GM23338 (cell line): ENCODE measurements around the gene MYO5C. TPM values are rescaled to one million over a fixed set of nuclear protein-coding genes. Genes with fewer than 3 reads are reported as not detected.

Source experiments
- ATAC-seq: fragments of 200-7000 bp; cut with Tn5 transposase; 3 replicates; pipeline ENCODE4 v1.9.1; 2020
- DNase-seq: peaks from one replicate; pipeline ENCODE4 v3.0.0-alpha.2; 2015; ENCODE audit warnings: low spot score
- H2AFZ ChIP-seq: fragments of 200-600 bp; sonication (generic); 2 replicates; pipeline ENCODE4 v1.8.0; 2016; ENCODE audit warnings: antibody characterized with exemption, mild to moderate bottlenecking, moderate library complexity
- H3F3A ChIP-seq: fragments of 200-600 bp; sonication (generic); replicated peaks from 2 replicates; pipeline ENCODE4 v1.8.0; 2017; ENCODE audit warnings: antibody characterized with exemption, mixed run types, low read depth
- H3K27ac ChIP-seq: fragments of 200-600 bp; sonication (generic); 2 replicates; pipeline ENCODE4 v1.6.1; 2016; ENCODE audit warnings: low read depth
- H3K27me3 ChIP-seq: fragments of 200-600 bp; sonication (generic); 2 replicates; pipeline ENCODE4 v1.8.0; 2016; ENCODE audit warnings: mild to moderate bottlenecking, mixed run types, moderate library complexity; ENCODE audit not compliant: insufficient read depth
- H3K36me3 ChIP-seq: fragments of 200-600 bp; sonication (generic); 2 replicates; pipeline ENCODE4 v1.8.0; 2016; ENCODE audit warnings: mild to moderate bottlenecking; ENCODE audit not compliant: insufficient read depth
- H3K4me1 ChIP-seq: fragments of 200-600 bp; sonication (generic); 2 replicates; pipeline ENCODE4 v1.8.0; 2016; ENCODE audit warnings: mild to moderate bottlenecking, moderate library complexity; ENCODE audit not compliant: insufficient read depth
- H3K4me2 ChIP-seq: fragments of 200-600 bp; sonication (generic); 2 replicates; pipeline ENCODE4 v1.7.1; 2017; ENCODE audit warnings: mixed run types
- H3K4me3 ChIP-seq: fragments of 200-600 bp; sonication (generic); 2 replicates; pipeline ENCODE4 v1.6.1; 2016; ENCODE audit warnings: mixed run types
- H3K79me2 ChIP-seq: fragments of 200-600 bp; sonication (generic); replicated peaks from 2 replicates; pipeline ENCODE4 v1.8.0; 2017; ENCODE audit warnings: mild to moderate bottlenecking; ENCODE audit not compliant: insufficient read depth
- H3K9me2 ChIP-seq: fragments of 200-600 bp; sonication (generic); 2 replicates; pipeline ENCODE4 v1.8.0; 2017; ENCODE audit not compliant: insufficient read depth
- H4K20me1 ChIP-seq: fragments of 200-600 bp; sonication (generic); replicated peaks from 2 replicates; pipeline ENCODE4 v1.8.0; 2017; ENCODE audit warnings: mild to moderate bottlenecking; ENCODE audit not compliant: insufficient read depth
- H3K27ac Mint-ChIP-seq: 2 replicates; pipeline ENCODE4 v1.8.0; 2020; ENCODE audit warnings: inconsistent platforms, mild to moderate bottlenecking, moderate library complexity, mixed read lengths
- H3K27me3 Mint-ChIP-seq: 3 replicates; pipeline ENCODE4 v1.8.0; 2022; ENCODE audit warnings: low read depth, mild to moderate bottlenecking, moderate library complexity, mixed read lengths, inconsistent platforms; ENCODE audit not compliant: insufficient read depth, poor library complexity
- H3K36me3 Mint-ChIP-seq: 3 replicates; pipeline ENCODE4 v1.8.0; 2021; ENCODE audit warnings: low read depth, mild to moderate bottlenecking, inconsistent platforms, moderate library complexity, mixed read lengths
- H3K4me1 Mint-ChIP-seq: 3 replicates; pipeline ENCODE4 v1.8.0; 2020; ENCODE audit warnings: mild to moderate bottlenecking, inconsistent platforms, mixed read lengths
- H3K4me3 Mint-ChIP-seq: 3 replicates; pipeline ENCODE4 v1.8.0; 2021; ENCODE audit warnings: moderate library complexity, mild to moderate bottlenecking, inconsistent platforms, mixed read lengths
- H3K9me3 Mint-ChIP-seq: 3 replicates; pipeline ENCODE4 v1.8.0; 2020; ENCODE audit warnings: moderate library complexity, mild to moderate bottlenecking, inconsistent platforms, mixed read lengths
- NANOG ChIP-seq: IDR thresholded peaks from 2 replicates; pipeline ENCODE4 v1.6.1; 2016; ENCODE audit warnings: antibody characterized with exemption, borderline replicate concordance
- STAT1 ChIP-seq: IDR thresholded peaks from one replicate; pipeline ENCODE4 v1.6.1; 2016; ENCODE audit warnings: antibody characterized with exemption; ENCODE audit not compliant: unreplicated experiment
- ZNF114 ChIP-seq: fragments of 250-450 bp; sonication (Bioruptor Pico); IDR thresholded peaks from 2 replicates; pipeline ENCODE4 v1.5.0; 2020; ENCODE audit warnings: mild to moderate bottlenecking, moderate library complexity
- ZNF331 ChIP-seq: fragments of 250-450 bp; sonication (Bioruptor Pico); IDR thresholded peaks from 2 replicates; pipeline ENCODE4 v1.5.0; 2020; ENCODE audit warnings: low read depth, mild to moderate bottlenecking, moderate library complexity
- polyA plus RNA-seq: library from polyadenylated mRNA; unstranded; fragments of >200 nt; fragmentation: Nextera tagmentation; extraction: Ambion mirVana; gene quantifications from 2 replicates; pipeline ENCODE4 v1.2.1, GENCODE V29; 2016
- total RNA-seq: library from RNA; depleted of rRNA; stranded (reverse); fragments of >200 nt; shearing (Covaris generic); gene quantifications from 2 replicates; pipeline ENCODE4 v1.2.3, GENCODE V29; 2014
- TF ChIP-seq, protein P1 (sequence below): fragments of 250-450 bp; sonication (Bioruptor Pico); IDR thresholded peaks from 2 replicates; pipeline ENCODE4 v1.5.0; 2020; ENCODE audit warnings: mild to moderate bottlenecking, moderate library complexity

Gene MYO5C
- total and polyA plus RNA-seq, 2 experiments from 2014 or later = 7.9 to 28.8 TPM

- H3K36me3 Mint-ChIP-seq = peaks cover 49% of the 10 kb centered on the region
Measured at GRCh38 chr15:52284164-52284563, 11.4 kb downstream of the MYO5C start.

More at GRCh38 chr15:52284164-52284563, 11.4 kb downstream of the MYO5C start:
- no peaks in the 10 kb centered on the region; the same call in 1 of the 2 replicates for H4K20me1 ChIP-seq
- Mint-ChIP-seq H3K9me3 (peaks cover 19% of the 10 kb centered on the region), H3K4me3 (no peak overlapping the region; the same call in 2 of the 3 replicates), H3K27ac (no peak overlapping the region), H3K4me1 (peaks cover 11% of the 10 kb centered on the region), H3K27me3 (peaks cover 12% of the 10 kb centered on the region)
- peaks cover 12% of the 10 kb centered on the region; the same call in 1 of the 2 replicates for H3K36me3 ChIP-seq
- H3K27ac ChIP-seq = no peak overlapping the region
- no peak for DNase-seq
- H3K9me2 ChIP-seq = no peaks in the 10 kb centered on the region
- ATAC-seq = no peak
- no peaks in the 10 kb centered on the region for H3K4me1 ChIP-seq
- no peak overlapping the region for H2AFZ ChIP-seq
- no peaks in the 10 kb centered on the region for H3K27me3 ChIP-seq
- H3F3A ChIP-seq = no peaks in the 10 kb centered on the region
- H3K79me2 ChIP-seq = peaks cover 18% of the 10 kb centered on the region; the same call in 1 of the 2 replicates
- H3K4me2 ChIP-seq = no peak overlapping the region
- no peak overlapping the region for H3K4me3 ChIP-seq
- no peak for TF ChIP-seq ZNF331 (CRISPR knock-in tag)
- TF ChIP-seq, protein P1, sequence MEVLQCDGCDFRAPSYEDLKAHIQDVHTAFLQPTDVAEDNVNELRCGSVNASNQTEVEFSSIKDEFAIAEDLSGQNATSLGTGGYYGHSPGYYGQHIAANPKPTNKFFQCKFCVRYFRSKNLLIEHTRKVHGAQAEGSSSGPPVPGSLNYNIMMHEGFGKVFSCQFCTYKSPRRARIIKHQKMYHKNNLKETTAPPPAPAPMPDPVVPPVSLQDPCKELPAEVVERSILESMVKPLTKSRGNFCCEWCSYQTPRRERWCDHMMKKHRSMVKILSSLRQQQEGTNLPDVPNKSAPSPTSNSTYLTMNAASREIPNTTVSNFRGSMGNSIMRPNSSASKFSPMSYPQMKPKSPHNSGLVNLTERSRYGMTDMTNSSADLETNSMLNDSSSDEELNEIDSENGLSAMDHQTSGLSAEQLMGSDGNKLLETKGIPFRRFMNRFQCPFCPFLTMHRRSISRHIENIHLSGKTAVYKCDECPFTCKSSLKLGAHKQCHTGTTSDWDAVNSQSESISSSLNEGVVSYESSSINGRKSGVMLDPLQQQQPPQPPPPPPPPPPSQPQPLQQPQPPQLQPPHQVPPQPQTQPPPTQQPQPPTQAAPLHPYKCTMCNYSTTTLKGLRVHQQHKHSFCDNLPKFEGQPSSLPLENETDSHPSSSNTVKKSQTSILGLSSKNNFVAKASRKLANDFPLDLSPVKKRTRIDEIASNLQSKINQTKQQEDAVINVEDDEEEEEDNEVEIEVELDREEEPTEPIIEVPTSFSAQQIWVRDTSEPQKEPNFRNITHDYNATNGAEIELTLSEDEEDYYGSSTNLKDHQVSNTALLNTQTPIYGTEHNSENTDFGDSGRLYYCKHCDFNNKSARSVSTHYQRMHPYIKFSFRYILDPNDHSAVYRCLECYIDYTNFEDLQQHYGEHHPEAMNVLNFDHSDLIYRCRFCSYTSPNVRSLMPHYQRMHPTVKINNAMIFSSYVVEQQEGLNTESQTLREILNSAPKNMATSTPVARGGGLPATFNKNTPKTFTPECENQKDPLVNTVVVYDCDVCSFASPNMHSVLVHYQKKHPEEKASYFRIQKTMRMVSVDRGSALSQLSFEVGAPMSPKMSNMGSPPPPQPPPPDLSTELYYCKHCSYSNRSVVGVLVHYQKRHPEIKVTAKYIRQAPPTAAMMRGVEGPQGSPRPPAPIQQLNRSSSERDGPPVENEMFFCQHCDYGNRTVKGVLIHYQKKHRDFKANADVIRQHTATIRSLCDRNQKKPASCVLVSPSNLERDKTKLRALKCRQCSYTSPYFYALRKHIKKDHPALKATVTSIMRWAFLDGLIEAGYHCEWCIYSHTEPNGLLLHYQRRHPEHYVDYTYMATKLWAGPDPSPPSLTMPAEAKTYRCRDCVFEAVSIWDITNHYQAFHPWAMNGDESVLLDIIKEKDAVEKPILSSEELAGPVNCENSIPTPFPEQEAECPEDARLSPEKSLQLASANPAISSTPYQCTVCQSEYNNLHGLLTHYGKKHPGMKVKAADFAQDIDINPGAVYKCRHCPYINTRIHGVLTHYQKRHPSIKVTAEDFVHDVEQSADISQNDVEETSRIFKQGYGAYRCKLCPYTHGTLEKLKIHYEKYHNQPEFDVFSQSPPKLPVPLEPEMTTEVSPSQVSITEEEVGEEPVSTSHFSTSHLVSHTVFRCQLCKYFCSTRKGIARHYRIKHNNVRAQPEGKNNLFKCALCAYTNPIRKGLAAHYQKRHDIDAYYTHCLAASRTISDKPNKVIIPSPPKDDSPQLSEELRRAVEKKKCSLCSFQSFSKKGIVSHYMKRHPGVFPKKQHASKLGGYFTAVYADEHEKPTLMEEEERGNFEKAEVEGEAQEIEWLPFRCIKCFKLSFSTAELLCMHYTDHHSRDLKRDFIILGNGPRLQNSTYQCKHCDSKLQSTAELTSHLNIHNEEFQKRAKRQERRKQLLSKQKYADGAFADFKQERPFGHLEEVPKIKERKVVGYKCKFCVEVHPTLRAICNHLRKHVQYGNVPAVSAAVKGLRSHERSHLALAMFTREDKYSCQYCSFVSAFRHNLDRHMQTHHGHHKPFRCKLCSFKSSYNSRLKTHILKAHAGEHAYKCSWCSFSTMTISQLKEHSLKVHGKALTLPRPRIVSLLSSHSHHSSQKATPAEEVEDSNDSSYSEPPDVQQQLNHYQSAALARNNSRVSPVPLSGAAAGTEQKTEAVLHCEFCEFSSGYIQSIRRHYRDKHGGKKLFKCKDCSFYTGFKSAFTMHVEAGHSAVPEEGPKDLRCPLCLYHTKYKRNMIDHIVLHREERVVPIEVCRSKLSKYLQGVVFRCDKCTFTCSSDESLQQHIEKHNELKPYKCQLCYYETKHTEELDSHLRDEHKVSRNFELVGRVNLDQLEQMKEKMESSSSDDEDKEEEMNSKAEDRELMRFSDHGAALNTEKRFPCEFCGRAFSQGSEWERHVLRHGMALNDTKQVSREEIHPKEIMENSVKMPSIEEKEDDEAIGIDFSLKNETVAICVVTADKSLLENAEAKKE = no peak
- TF ChIP-seq STAT1 = no peak
- TF ChIP-seq NANOG = no peak
- TF ChIP-seq ZNF114 = no peak
